Measurements from ENCODE around the gene MACROD2.

MACROD2 gene

DNA sequence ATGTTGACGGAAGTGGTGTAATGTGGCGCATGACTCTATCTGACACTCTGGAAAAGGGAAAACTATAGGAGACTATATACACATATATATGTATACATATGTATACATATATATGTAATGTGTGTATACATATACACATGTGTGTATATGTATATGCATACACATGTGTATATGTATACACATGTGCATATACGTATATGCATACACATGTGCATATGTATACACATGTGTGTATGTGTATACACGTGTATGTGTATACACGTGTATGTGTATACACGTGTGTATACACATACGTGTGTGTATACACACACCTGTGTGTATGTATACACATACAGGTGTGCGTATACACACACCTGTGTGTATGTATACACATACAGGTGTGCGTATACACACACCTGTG, 1025.5 kb downstream of the MACROD2 start:
- Mint-ChIP-seq H3K9me3 (ENCODE audit: low read depth) (peaks cover 4% of the 10 kb centered on the region), H3K27me3 (no peaks in the 10 kb centered on the region), H3K36me3 (no peaks in the 10 kb centered on the region), H3K4me3 (no peak overlapping the region), H3K4me1 (ENCODE audit: low read depth) (no peaks in the 10 kb centered on the region), H3K27ac (no peak overlapping the region)

DNA sequence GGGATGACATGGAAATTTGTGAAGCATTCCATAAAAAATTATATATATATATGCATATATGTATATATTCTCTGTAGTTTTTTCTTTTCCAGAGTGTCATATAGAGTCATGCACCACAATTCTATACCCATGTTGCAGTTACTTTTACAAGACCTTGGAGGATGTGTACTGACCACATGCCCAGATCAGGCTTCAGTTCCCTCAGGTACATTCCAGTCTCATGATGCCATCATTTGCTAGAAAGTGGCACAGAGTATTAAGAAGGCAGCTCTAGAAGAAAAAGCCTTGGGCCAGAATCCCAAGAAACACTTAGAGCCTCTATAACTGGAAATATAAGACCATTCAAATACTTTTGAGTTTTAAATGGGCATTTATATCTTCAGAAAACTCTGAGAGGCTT, 1027.6 kb downstream of the MACROD2 start:
- H3K27me3 Mint-ChIP-seq = no peaks in the 10 kb centered on the region
- H3K4me1 Mint-ChIP-seq (ENCODE audit: low read depth) = no peaks in the 10 kb centered on the region
- no peak overlapping the region for H3K27ac Mint-ChIP-seq
- H3K9me3 Mint-ChIP-seq (ENCODE audit: low read depth) = peaks cover 4% of the 10 kb centered on the region
- H3K4me3 Mint-ChIP-seq = no peak overlapping the region
- H3K36me3 Mint-ChIP-seq = no peaks in the 10 kb centered on the region

DNA sequence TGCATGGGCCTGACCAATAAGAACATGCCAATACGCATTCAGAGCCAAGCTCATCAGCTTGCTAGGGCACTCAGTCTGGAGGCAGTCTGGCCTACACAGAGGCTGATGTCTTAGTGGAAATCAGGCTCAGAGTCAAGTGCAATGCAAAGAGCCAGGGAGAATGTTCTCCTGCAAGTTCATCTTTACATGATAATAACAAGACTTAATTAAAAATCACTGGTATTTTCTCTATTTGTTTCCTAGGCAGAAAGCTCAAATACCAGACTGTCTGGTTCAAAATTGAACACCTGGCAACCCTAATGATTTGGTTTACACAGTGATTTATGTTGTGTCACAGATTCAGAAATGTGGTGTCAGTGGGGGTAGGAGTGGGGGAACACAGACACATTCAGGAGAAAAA, 1031.4 kb downstream of the MACROD2 start:
- no peak overlapping the region for H3K4me3 Mint-ChIP-seq
- H3K27me3 Mint-ChIP-seq = no peaks in the 10 kb centered on the region
- H3K9me3 Mint-ChIP-seq (ENCODE audit: low read depth) = no peaks in the 10 kb centered on the region
- no peak overlapping the region for H3K27ac Mint-ChIP-seq
- no peaks in the 10 kb centered on the region for H3K4me1 Mint-ChIP-seq (ENCODE audit: low read depth)
- H3K36me3 Mint-ChIP-seq = no peaks in the 10 kb centered on the region

DNA sequence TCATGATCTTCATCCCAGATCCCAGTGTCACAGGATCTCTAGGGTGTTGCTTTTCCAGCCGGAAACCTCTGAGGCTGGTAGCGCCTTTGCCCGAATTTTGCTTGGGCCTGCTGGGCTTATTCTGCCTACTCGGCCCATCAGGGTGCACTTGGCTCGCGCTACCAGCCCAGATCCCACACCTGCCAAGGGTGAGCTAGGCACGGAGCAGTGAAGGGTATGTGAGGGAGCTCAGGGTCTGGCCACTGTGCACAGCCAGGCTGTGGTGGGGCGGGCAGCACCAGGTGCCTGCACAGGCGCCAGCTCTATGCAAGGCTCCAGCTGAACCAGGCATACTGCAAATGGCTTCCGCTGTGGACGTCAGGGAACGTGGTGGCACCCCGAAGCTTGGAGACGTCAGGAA, 1035.5 kb downstream of the MACROD2 start:
- Mint-ChIP-seq H3K36me3 (no peaks in the 10 kb centered on the region), H3K27me3 (no peaks in the 10 kb centered on the region), H3K9me3 (ENCODE audit: low read depth) (no peaks in the 10 kb centered on the region), H3K4me1 (ENCODE audit: low read depth) (no peaks in the 10 kb centered on the region), H3K27ac (no peak overlapping the region), H3K4me3 (no peak overlapping the region)

DNA sequence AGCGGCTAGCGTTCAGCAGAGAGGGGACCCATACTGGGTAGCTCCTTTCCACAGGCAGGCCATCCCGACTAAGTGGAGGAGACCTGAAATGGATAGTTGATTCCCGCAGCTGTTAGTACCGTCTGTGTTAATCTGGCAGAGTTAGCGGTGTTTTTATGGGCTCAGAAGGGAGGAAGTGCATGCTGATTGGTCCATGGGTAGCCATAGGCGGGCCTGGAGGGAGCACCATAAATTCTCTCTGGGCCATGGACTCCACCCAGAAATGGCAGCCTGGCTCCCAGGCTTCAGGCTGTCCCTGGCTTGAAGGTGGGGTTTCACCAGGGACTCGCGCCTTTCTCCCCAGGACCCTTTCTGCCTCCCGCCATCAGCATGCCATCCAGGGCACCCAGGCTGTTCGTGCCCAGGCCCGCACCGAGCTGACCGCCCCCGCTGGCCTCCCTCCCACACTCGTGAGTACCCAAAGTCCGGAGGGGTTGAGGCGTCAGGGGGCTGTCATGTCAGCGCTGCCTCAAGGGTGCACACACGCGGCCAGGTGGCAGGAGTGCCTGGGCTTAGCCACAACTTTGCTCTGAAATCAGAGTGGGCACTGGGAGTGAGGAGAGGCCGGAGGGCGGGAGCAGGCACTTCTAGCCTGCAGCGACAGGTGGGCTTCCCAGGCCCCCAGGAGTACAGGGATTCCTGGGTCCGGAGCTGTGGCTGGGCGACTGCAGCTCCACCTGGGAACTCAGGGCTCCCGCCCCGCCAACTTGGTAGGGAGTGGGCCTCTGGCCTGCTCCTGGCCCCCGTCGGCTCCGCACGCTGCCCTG, 1036.4 kb downstream of the MACROD2 start:
- H3K27me3 Mint-ChIP-seq = no peaks in the 10 kb centered on the region
- no peaks in the 10 kb centered on the region for H3K36me3 Mint-ChIP-seq
- H3K9me3 Mint-ChIP-seq (ENCODE audit: low read depth) = no peaks in the 10 kb centered on the region
- no peaks in the 10 kb centered on the region for H3K4me1 Mint-ChIP-seq (ENCODE audit: low read depth)
- no peak overlapping the region for H3K4me3 Mint-ChIP-seq
- no peak overlapping the region for H3K27ac Mint-ChIP-seq

DNA sequence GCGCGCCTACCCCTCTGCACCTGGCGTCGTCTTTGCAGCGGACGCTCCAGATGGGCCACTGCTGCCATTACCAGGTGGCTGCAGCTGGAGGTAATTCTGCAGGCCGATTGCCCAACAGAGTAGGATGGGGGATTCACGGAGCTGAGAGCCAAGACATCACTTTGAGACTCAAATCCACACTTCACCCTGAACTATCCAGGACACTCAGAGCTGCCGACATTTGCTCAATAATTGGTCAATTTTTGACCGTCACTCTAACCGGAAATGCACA, 1037.0 kb downstream of the MACROD2 start:
- Mint-ChIP-seq H3K36me3 (no peaks in the 10 kb centered on the region), H3K9me3 (ENCODE audit: low read depth) (no peaks in the 10 kb centered on the region), H3K4me3 (no peak overlapping the region), H3K4me1 (ENCODE audit: low read depth) (no peaks in the 10 kb centered on the region), H3K27ac (no peak overlapping the region), H3K27me3 (no peaks in the 10 kb centered on the region)

DNA sequence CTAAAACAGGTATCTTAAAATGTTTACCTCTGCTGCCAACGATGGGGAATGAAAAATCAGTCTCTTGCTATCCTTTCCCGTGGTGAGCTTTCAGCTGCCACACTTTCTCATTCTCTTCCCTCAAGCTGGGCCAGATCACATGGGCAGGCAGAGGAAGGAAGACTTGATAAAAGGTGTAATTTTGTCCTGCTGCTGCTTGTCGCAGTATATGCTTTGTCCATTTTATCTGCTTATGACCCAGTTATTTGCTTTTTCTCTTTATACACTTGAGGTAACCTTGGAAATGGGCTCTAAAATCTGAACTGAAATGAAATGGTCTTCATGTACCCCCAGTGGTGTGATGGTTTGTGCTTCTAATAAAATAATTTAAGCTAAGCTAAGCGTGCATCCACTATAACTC, 1038.0 kb downstream of the MACROD2 start:
- no peaks in the 10 kb centered on the region for H3K27me3 Mint-ChIP-seq
- no peaks in the 10 kb centered on the region for H3K4me1 Mint-ChIP-seq (ENCODE audit: low read depth)
- no peak overlapping the region for H3K4me3 Mint-ChIP-seq
- H3K9me3 Mint-ChIP-seq (ENCODE audit: low read depth) = no peaks in the 10 kb centered on the region
- H3K36me3 Mint-ChIP-seq = no peaks in the 10 kb centered on the region
- H3K27ac Mint-ChIP-seq = no peak overlapping the region

DNA sequence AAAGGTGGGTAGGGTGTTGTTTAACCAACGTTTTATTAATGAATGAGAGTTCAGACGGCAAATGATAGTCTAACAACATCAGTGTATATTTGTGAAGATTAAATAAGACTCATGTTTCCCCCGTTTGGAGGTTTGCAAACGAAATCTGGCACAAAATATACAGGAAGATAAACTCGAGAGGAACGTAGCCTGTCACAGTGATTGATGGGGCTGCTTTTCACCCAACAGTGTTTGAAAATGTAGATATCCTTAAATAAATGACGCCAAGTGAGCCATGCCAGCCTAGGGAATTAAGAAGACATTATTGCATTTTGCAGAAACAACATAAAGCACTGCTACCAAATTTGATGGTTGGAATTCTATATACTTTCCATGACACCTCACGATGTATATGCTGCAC, 1038.6 kb downstream of the MACROD2 start:
- Mint-ChIP-seq H3K4me1 (ENCODE audit: low read depth) (no peaks in the 10 kb centered on the region), H3K27ac (no peak overlapping the region)

DNA sequence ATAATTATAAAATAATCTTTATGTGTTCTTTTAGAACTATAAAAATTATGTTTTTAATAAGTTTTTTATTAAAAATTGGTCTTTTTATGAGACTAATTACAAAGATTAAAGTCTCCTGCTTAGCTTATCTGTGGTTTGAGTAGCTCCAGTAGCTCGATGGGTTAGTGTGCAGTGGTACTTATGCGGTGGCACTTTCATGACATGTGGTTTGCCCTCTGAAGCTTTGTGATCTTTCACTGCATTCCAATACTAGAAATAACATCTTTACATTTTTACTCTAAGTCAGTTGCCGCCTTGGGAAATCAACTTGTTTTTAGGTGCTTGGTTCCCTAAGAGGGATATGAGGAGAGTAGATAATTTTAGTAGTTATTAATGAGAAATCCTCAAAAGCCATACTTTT, 1041.6 kb downstream of the MACROD2 start:
- Mint-ChIP-seq H3K36me3 (no peaks in the 10 kb centered on the region), H3K4me1 (ENCODE audit: low read depth) (no peaks in the 10 kb centered on the region), H3K4me3 (no peak overlapping the region), H3K27ac (no peak overlapping the region), H3K9me3 (ENCODE audit: low read depth) (no peaks in the 10 kb centered on the region), H3K27me3 (no peaks in the 10 kb centered on the region)

More for the DNA sequence above, 1038.6 kb downstream of the MACROD2 start:
- H3K27me3 Mint-ChIP-seq = no peaks in the 10 kb centered on the region
- no peaks in the 10 kb centered on the region for H3K9me3 Mint-ChIP-seq (ENCODE audit: low read depth)
- H3K36me3 Mint-ChIP-seq = no peaks in the 10 kb centered on the region
- H3K4me3 Mint-ChIP-seq = no peak overlapping the region

DNA sequence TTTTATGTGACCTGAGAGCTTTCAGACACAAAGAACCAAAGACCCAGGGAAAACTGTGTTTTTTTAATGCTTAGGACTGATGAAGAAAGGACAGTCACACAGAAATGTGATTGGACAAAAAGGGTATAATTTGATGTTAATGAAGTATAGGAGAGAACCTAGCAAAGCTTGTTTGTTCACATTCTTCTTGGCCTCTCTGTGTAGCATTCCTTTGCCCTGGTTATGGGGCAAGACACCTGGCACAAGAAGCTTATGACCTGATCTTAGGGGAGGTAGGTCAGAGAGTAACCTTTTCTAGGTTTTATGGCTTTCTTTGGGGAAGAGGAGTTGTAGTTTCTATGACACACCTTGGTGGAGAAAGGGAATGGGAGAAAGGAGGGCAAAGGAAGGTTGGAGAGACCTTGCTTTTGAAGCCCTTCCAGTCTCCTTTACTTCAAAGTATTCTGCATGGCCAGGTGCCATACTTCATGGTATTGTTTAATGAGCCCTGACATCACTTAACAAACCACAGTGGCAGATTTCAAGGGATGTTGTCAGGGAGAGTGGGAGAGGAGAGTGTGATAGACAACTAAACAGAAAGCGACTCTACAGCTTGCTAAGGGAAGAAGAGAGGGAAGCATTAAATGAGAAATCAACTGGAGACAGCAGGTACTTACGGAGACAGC, 1043.9 kb downstream of the MACROD2 start:
- Mint-ChIP-seq H3K9me3 (ENCODE audit: low read depth) (no peaks in the 10 kb centered on the region), H3K36me3 (no peaks in the 10 kb centered on the region), H3K27me3 (no peaks in the 10 kb centered on the region), H3K4me3 (no peak overlapping the region), H3K4me1 (ENCODE audit: low read depth) (no peaks in the 10 kb centered on the region), H3K27ac (no peak overlapping the region)

DNA sequence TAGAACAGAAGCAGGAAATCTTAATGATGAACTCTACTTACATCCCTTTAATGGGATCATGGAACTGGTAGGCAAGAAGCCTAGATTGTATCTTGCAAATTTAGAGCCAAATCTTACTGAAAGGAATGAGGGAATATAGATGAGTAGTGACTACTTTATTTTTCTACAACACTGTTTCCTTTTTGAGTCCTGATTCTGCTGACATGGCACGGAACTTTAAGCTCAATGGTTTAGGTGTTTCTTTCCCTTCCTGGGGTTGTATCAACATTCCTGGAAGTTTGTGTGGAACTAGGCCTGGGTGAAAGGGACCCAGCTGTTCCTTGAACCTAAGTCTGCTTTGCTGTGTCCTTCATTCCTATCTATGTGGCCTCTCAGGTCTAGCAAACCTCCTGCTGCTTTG, 1047.4 kb downstream of the MACROD2 start:
- Mint-ChIP-seq H3K4me1 (ENCODE audit: low read depth) (no peaks in the 10 kb centered on the region), H3K27me3 (no peaks in the 10 kb centered on the region), H3K4me3 (no peak overlapping the region), H3K9me3 (ENCODE audit: low read depth) (no peaks in the 10 kb centered on the region), H3K36me3 (no peaks in the 10 kb centered on the region), H3K27ac (no peak overlapping the region)

DNA sequence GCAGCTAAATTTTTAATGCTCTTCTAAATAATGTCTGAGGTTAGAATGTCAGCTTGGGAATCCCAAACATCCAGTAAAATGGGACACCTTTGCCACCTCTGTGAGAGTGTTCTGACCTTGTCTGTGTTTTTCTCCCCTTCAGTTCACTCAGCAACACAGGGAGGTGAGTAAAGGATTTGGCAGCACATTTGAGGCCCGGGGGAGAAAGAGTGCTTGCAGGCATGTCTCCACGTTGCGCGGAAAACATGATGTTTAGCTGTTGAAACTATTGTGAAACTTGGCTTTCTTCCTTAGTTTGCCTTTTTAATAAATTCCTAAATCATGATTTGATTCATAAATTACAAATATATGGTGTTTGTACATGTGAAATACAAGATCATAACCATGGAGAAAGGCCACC, 1049.9 kb downstream of the MACROD2 start:
- no peaks in the 10 kb centered on the region for H3K36me3 Mint-ChIP-seq
- no peak overlapping the region for H3K27ac Mint-ChIP-seq
- H3K4me3 Mint-ChIP-seq = no peak overlapping the region
- no peaks in the 10 kb centered on the region for H3K4me1 Mint-ChIP-seq (ENCODE audit: low read depth)
- H3K9me3 Mint-ChIP-seq (ENCODE audit: low read depth) = no peaks in the 10 kb centered on the region
- no peaks in the 10 kb centered on the region for H3K27me3 Mint-ChIP-seq

DNA sequence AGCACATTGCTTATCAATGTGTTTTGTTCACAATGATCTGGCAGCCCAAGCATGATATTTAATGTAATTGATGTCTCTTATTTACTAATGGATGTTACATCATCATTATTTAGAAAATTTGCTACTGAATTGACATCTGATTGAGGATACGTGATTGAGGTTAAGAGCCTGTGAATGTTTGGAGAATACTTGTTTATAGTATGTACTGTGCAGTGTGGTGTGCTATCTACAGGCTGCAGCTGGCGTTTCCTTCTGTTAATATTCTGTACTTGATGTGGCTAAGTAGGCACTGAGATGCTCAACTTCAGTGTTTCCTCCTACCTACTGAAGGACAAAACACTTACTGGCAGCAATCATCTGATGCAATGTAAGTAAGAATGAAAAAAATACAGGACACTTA, 1051.7 kb downstream of the MACROD2 start:
- H3K9me3 Mint-ChIP-seq (ENCODE audit: low read depth) = no peaks in the 10 kb centered on the region
- no peaks in the 10 kb centered on the region for H3K27me3 Mint-ChIP-seq
- H3K4me3 Mint-ChIP-seq = no peak overlapping the region
- H3K4me1 Mint-ChIP-seq (ENCODE audit: low read depth) = no peaks in the 10 kb centered on the region
- H3K36me3 Mint-ChIP-seq = no peaks in the 10 kb centered on the region
- no peak overlapping the region for H3K27ac Mint-ChIP-seq

DNA sequence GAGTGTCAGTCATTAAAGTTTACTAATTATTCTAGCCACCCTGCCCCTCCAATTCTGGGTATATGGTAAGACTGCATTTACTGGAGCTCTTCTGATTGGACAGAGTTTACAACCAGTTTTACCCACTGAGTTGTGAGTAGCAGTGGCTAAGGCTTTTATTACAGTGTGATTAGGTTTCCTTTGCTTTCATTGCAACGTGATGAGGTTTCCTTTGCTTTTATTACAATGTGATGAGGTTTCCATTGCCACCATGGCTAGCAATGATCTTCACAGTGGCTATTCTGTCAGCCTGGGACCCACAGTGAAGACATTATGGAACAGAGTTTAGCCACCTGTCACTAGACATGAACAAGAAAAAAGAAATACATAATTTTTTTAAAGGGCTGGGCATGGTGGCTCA, 1052.3 kb downstream of the MACROD2 start:
- H3K9me3 Mint-ChIP-seq (ENCODE audit: low read depth) = peaks cover 6% of the 10 kb centered on the region
- no peak overlapping the region for H3K4me3 Mint-ChIP-seq
- no peaks in the 10 kb centered on the region for H3K4me1 Mint-ChIP-seq (ENCODE audit: low read depth)
- H3K27ac Mint-ChIP-seq = no peak overlapping the region
- no peaks in the 10 kb centered on the region for H3K27me3 Mint-ChIP-seq
- no peaks in the 10 kb centered on the region for H3K36me3 Mint-ChIP-seq

DNA sequence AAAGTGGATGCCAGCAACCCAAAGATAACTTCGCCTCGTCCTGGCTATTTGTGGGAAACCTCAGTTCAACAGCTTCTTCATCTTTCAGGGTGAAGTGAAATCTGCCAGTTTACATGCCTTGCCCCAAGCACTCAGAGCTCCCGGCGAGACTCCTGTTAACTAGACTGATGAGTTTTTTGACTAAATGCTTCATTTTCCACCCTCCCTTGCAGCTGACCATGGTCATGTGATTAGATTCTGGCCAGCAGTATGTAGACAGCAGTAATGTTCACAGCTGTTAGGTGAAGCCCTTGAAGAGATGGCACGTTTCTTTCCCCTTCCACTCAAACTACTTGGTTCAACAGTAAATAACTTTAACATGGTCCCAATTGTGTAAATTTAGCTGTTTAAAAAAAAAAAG, 1060.9 kb downstream of the MACROD2 start:
- no peak overlapping the region for H3K4me3 Mint-ChIP-seq
- no peak overlapping the region for H3K27ac Mint-ChIP-seq
- H3K9me3 Mint-ChIP-seq (ENCODE audit: low read depth) = peaks cover 12% of the 10 kb centered on the region
- no peaks in the 10 kb centered on the region for H3K4me1 Mint-ChIP-seq (ENCODE audit: low read depth)
- no peaks in the 10 kb centered on the region for H3K27me3 Mint-ChIP-seq
- no peaks in the 10 kb centered on the region for H3K36me3 Mint-ChIP-seq

DNA sequence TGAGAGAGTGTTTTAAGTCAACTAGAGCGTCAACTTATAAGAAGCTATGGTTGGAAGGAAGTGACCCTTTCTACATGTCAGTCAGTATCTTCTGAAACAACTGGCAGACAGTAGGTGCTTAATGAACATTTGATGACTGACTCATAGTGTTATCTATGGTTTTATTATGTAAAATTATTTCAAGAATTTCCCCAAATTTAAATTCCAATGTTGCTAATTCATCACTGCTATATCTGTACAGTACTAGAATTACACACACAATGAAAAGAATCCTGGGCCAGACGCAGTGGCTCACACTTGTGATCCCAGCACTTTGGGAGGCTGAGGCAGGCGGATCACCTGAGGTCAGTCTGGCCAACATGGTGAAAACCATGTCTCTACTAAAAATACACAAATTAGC, 1063.5 kb downstream of the MACROD2 start:
- no peak overlapping the region for H3K27ac Mint-ChIP-seq
- no peak overlapping the region for H3K4me3 Mint-ChIP-seq
- H3K9me3 Mint-ChIP-seq (ENCODE audit: low read depth) = peaks cover under 1% of the 10 kb centered on the region
- H3K27me3 Mint-ChIP-seq = no peaks in the 10 kb centered on the region
- no peaks in the 10 kb centered on the region for H3K4me1 Mint-ChIP-seq (ENCODE audit: low read depth)
- H3K36me3 Mint-ChIP-seq = no peaks in the 10 kb centered on the region
